Measurements from ENCODE around the gene SLC4A5. TPM values are rescaled to one million over a fixed set of nuclear protein-coding genes. Genes with fewer than 3 reads are reported as not detected.

The SLC4A5 gene
- total RNA-seq, 3 donors from 2014 or later, result 2.1 to 9.2 (median 6.2) TPM

DNA sequence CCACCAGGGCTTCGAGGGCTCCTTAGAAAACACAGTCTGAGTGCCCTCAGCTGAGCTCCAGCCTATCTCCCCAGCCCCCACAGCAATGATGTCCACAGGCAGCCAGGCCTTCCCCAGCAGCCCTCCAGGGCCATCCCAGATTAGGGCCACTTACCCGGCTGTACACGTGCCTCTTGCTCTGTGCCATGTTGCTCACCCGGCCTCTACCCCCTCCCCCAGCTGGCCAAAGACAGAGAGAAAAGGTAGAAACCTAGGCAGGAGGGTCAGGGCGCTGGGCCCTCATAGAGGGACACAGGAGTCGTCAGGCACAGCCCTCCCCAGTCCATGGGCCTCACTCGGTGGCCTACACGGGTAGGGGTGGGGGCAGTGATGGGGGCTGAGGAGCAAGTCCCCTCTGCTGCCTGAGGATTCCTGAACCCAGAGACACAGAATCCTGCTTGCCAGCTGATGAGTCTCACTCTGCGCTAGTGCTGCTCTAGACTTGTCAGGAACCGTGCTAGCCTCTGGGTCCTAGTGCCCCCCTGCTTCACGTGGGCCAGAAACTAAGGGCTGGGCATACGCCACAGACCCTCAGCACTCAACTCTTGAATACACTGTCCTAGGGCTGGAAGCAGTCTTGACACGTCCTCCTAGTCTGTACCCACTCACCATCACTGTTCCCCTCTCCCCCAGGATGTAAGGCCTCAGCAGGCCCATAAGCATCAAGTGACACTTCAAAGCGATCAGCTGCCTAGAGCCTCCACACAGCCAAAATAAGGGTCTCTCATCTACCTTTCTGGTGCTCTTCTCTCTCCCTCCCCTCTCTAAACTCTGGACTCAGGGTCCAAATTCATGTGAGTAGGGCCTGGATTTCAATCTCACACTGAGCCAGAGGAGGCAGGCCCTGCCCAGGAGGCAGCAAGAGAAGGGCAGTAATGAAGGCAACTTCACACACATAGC lies 36.9 kb upstream of the SLC4A5 start, which contains the start of gene DCTN1:
DCTN1 (minus strand) TSS at position 461 of the 939 bp plus-strand sequence; CDS start at position 187, 274 bp downstream.
- H3K27ac ChIP-seq, result peak within 1 kb of the TSS; percentile 3 to 10
- H3K27me3 ChIP-seq, result no peaks in the 10 kb centered on the region
- TF ChIP-seq POLR2A (IDR thresholded peaks at IDR 0.05) (no peak), POLR2AphosphoS5 (IDR thresholded peaks at IDR 0.05) (no peak)
- TF ChIP-seq, protein P1, sequence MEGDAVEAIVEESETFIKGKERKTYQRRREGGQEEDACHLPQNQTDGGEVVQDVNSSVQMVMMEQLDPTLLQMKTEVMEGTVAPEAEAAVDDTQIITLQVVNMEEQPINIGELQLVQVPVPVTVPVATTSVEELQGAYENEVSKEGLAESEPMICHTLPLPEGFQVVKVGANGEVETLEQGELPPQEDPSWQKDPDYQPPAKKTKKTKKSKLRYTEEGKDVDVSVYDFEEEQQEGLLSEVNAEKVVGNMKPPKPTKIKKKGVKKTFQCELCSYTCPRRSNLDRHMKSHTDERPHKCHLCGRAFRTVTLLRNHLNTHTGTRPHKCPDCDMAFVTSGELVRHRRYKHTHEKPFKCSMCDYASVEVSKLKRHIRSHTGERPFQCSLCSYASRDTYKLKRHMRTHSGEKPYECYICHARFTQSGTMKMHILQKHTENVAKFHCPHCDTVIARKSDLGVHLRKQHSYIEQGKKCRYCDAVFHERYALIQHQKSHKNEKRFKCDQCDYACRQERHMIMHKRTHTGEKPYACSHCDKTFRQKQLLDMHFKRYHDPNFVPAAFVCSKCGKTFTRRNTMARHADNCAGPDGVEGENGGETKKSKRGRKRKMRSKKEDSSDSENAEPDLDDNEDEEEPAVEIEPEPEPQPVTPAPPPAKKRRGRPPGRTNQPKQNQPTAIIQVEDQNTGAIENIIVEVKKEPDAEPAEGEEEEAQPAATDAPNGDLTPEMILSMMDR (IDR thresholded peaks at IDR 0.05), result no peak
- H3K4me1 ChIP-seq, result peaks cover 0 to 24% of the 10 kb centered on the region in 2 donors
- H3K9me3 ChIP-seq, result no peaks in the 10 kb centered on the region
- H3K36me3 ChIP-seq, result no peaks in the 10 kb centered on the region
- intact Hi-C loops (cut with DNase I; ENCODE audit: low total_unique reads), result no loop called here
- peak within 1 kb of the TSS; percentile 37 to 63 (median 42) for H3K4me3 ChIP-seq
- no peak for DNase-seq (ENCODE audit: low spot score in 2 of 2)

DNA sequence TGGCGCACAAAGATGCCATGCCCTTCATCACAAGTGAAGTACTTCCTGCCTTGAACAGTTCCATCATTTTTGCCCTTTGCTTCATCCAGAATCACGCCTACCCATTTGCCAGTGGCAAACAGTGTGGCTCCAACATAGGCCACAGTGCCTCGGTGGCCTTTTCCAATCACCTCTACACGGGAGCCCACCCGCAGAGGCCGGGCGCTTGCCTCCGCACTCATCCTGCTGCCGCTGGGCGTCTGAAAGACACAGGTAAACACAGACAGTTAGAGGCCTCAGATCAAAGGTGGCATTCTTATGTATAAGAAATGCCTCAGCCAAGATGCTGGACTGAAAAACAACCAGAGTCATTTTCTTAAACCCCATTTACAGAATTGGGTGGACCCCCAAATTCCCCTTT lies 34.8 kb upstream of the SLC4A5 start:
- Histone ChIP-seq H3K27me3 (no peaks in the 10 kb centered on the region), H3K4me1 (peaks cover 0 to 18% of the 10 kb centered on the region in 2 donors)

DNA sequence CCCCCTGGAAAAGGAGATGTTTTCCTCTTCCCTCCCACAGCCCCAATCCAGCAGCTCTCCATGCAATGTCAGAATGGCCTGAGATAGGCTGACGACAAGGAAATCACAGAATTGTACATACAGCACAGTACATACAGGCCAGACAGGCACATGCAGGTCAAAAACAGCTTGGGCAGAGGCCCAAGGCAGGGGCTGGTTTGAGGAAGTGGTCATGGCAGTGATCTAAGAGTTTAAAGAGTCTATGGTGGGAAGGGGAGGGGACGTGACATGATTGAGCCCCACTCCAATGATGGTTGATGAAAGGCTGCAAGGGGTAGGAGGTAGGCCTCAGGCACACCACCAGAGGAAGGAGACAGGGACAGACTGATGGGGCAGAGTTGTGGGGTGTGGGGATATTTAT lies 32.6 kb upstream of the SLC4A5 start:
- no peak for DNase-seq (ENCODE audit: low spot score in 2 of 2)
- Histone ChIP-seq H3K27me3 (no peaks in the 10 kb centered on the region), H3K27ac (no peak overlapping the region), H3K36me3 (no peaks in the 10 kb centered on the region), H3K9me3 (no peaks in the 10 kb centered on the region), H3K4me3 (no peak overlapping the region), H3K4me1 (peaks cover 0 to 15% of the 10 kb centered on the region in 2 donors)
- intact Hi-C loops (cut with DNase I; ENCODE audit: low total_unique reads), result no loop called here
- TF ChIP-seq, protein P1 (IDR thresholded peaks at IDR 0.05), result no peak

More for the DNA sequence above, 34.8 kb upstream of the SLC4A5 start:
- Histone ChIP-seq H3K9me3 (no peaks in the 10 kb centered on the region), H3K27ac (no peak overlapping the region), H3K4me3 (no peak overlapping the region), H3K36me3 (no peaks in the 10 kb centered on the region)
- no peak for DNase-seq (ENCODE audit: low spot score in 2 of 2)
- intact Hi-C loops (cut with DNase I; ENCODE audit: low total_unique reads), result no loop called here
- TF ChIP-seq POLR2A (IDR thresholded peaks at IDR 0.05), result no peak
- no peak for TF ChIP-seq POLR2AphosphoS5 (IDR thresholded peaks at IDR 0.05)
- TF ChIP-seq, protein P1 (IDR thresholded peaks at IDR 0.05), result no peak

DNA sequence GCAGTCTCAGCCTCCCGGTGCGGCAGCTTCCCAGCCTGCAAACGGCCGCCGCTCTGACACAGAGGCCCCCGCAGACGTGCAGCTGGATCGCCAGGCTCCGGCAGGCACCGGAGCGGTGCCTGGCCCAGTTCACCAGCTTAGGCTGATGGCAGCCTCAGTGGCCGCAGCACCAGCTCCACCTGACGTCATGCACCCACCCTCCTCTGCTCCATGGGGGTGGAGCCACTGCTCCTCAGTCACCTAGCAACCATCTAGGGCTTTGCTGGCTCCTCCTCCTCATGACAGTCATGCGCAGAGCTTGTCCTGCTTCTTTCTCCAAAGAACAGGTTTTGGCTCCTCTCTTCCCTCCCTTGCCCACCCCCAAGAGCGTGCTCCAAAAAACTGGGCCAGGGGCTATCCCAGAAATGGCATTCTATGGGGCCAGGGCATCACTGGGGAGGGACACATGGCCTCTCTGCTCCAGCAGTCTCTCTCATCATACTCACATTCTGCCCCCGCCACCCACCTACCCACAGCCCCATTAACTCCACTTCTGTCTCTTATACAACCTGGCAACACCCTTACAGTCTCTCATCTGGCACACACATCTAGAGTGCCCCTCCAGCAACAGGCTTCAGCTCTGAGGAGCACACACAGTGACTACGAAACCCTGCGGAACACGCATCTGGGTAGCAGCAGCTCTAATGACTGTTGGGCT lies 31.4 kb upstream of the SLC4A5 start:
- intact Hi-C loops (cut with DNase I; ENCODE audit: low total_unique reads), result no loop called here
- TF ChIP-seq, protein P1 (IDR thresholded peaks at IDR 0.05), result no peak
- TF ChIP-seq POLR2A (IDR thresholded peaks at IDR 0.05) (no peak), POLR2AphosphoS5 (IDR thresholded peaks at IDR 0.05) (no peak)
- Histone ChIP-seq H3K9me3 (no peaks in the 10 kb centered on the region), H3K36me3 (peaks cover 6% of the 10 kb centered on the region), H3K27ac (peak overlapping the region in 1 of 2 donors; percentile 9), H3K4me1 (peaks cover 0 to 3% of the 10 kb centered on the region in 2 donors), H3K27me3 (no peaks in the 10 kb centered on the region), H3K4me3 (peak overlapping the region; percentile 7 to 44 (median 21))
- DNase-seq (ENCODE audit: low spot score in 2 of 2), result peak in 1 of 2 donors; percentile 28
